Peyer's patch (tissue), 4 donors: Measurements from ENCODE around the gene VPREB3. TPM values are rescaled to one million over a fixed set of nuclear protein-coding genes. Genes with fewer than 3 reads are reported as not detected.
A peak's percentile ranks its signal among the peaks of the same experiment; 100 is the strongest.

Source experiments
- DNase-seq, 3 donors: peaks; one replicate each; pipeline ENCODE4 v3.0.0-alpha.2; 2017 to 2019
- H3K27ac ChIP-seq, 4 donors: fragments of 200-600 bp; sonication (generic); one replicate each; pipeline ENCODE4 v1.5.1; 2016 to 2019
- H3K27me3 ChIP-seq, 2 donors: fragments of 200-600 bp; sonication (generic); one replicate each; pipeline ENCODE4 v1.5.1; 2019
- H3K36me3 ChIP-seq, 3 donors: fragments of 200-600 bp; sonication (generic); one replicate each; pipeline ENCODE4 v1.5.1; 2016 to 2019
- H3K4me1 ChIP-seq, 4 donors: fragments of 200-600 bp; sonication (generic); one replicate each; pipeline ENCODE4 v1.5.1; 2016 to 2019
- H3K4me3 ChIP-seq, 4 donors: fragments of 200-600 bp; sonication (generic); 1 replicate in 3 of 4; 2 replicates in 1 of 4; pipeline ENCODE4 v1.5.1; 2016 to 2019; ENCODE audit warnings: mild to moderate bottlenecking in 1 of 4
- H3K9me3 ChIP-seq, 4 donors: fragments of 200-600 bp; sonication (generic); one replicate each; pipeline ENCODE4 v1.5.1; 2016 to 2019; ENCODE audit warnings: mild to moderate bottlenecking in 1 of 4
- POLR2A ChIP-seq, 2 donors: fragments of 450-650 bp; IDR thresholded peaks; one replicate each; pipeline ENCODE4 v1.5.1; 2017; ENCODE audit warnings: antibody characterized with exemption in 2 of 2, mild to moderate bottlenecking in 2 of 2, moderate library complexity in 2 of 2
- total RNA-seq, 4 donors: library from RNA; depleted of rRNA; stranded (reverse); fragments of >200 nt; gene quantifications; one replicate each; pipeline ENCODE4 v1.1.0, GENCODE V29; 2016
- TF ChIP-seq, protein P1 (sequence below), 6 experiments: fragments of 450-650 bp in 4 of 6; fragments of 200-600 bp in 2 of 6; sonication (generic) in 1 of 6; IDR thresholded peaks; one replicate each; pipeline ENCODE4 v1.5.1; 2017 to 2019; ENCODE audit warnings: antibody characterized with exemption in 6 of 6, mild to moderate bottlenecking in 3 of 6, moderate library complexity in 1 of 6

The VPREB3 gene, protein sequence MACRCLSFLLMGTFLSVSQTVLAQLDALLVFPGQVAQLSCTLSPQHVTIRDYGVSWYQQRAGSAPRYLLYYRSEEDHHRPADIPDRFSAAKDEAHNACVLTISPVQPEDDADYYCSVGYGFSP
- total RNA-seq: 10 to 100 TPM in 1 of 4 donors, not detected in 3; 29.7 TPM

DNA sequence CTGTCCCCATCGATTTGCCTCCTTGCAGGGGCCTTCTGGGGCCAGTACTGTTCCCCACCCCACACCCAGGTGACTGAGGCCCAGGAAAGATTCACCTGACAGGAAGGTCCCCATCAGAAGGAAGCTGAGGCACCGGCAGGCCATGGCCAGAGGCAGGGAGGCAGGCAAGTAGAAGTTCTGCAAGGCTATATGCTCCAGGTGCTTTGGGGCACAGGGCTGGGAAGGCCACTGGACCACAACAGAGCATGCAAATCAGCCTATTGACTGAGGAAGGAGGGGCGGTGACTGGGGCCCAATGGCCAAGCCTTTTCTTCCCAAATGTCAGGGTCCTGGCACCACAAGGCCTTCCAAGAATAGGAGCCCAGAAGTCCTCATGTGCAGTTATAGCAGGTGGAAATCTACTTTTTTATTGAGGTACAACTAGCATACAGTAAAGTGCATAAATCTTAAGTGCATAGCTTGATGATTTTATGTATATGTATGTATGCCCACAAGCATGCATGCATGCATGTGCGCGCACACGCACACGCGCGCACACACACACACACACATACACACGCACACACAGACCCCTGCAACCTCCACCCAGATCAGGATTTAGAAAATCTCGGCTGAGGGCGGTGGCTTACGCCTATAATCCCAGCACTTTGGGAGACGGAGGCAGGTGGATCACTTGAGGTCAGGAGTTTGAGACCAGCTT is at the start of gene VPREB3:
TSS of gene VPREB3 (minus strand) at position 206 of the 700 bp plus-strand sequence. CDS start at position 144, 62 bp downstream.
- TF ChIP-seq POLR2A (IDR thresholded peaks at IDR 0.05): no peak
- TF ChIP-seq, protein P1, sequence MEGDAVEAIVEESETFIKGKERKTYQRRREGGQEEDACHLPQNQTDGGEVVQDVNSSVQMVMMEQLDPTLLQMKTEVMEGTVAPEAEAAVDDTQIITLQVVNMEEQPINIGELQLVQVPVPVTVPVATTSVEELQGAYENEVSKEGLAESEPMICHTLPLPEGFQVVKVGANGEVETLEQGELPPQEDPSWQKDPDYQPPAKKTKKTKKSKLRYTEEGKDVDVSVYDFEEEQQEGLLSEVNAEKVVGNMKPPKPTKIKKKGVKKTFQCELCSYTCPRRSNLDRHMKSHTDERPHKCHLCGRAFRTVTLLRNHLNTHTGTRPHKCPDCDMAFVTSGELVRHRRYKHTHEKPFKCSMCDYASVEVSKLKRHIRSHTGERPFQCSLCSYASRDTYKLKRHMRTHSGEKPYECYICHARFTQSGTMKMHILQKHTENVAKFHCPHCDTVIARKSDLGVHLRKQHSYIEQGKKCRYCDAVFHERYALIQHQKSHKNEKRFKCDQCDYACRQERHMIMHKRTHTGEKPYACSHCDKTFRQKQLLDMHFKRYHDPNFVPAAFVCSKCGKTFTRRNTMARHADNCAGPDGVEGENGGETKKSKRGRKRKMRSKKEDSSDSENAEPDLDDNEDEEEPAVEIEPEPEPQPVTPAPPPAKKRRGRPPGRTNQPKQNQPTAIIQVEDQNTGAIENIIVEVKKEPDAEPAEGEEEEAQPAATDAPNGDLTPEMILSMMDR (IDR thresholded peaks at IDR 0.05): no peak
- H3K27me3 ChIP-seq: no peaks in the 10 kb centered on the region
- H3K27ac ChIP-seq: peak within 1 kb of the TSS in 2 of 4 donors; percentile 84 to 89
- peaks cover 0 to 14% (median 2%) of the 10 kb centered on the region in 4 donors for H3K4me1 ChIP-seq
- no peaks in the 10 kb centered on the region for H3K36me3 ChIP-seq
- peak within 1 kb of the TSS in 2 of 4 donors; percentile 38 to 54 for H3K4me3 ChIP-seq
- H3K9me3 ChIP-seq: no peaks in the 10 kb centered on the region
- peak in 2 of 3 donors; percentile 79 to 83 for DNase-seq

DNA sequence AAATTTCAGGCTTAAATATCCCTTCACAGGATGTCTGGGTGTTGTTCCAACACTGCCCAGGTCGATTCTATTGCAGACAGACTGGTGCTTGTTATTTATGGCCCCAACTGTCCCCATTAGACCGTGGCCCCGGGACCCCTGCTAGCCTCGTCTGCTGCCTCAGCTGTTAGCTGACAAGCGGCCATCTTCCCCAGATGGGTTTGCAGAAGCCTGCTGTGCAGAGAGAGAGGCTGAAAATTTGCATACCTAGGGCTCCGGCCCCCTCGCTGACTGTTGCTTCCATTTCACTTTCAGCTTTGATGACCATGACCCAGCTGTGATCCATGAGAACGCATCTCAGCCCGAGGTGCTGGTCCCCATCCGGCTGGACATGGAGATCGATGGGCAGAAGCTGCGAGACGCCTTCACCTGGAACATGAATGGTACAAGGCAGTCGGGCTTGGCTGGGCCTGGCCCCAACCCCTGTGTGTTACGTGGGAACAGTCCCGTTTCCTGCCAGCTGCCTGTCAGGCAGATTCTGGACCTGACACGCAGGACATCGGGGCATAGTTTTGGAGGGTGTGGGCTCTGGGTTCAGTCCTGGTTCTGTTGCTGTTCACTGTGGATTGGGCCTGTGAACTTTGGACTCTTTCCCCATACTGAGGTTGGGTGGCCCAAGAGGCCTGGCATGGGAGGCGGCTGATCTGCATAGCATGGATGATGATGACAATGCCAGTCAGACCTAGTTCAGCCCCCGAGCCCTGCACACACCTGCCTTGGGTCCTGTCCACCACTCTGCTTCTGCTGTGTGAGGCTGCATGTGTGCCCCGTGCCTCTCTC is 49.0 kb upstream of the VPREB3 start:
- peak overlapping the region in 2 of 4 donors; percentile 36 for H3K4me3 ChIP-seq
- H3K27ac ChIP-seq: peak overlapping the region in 3 of 4 donors; percentile 29 to 84 (median 56)
- peaks cover 0 to 21% (median 9%) of the 10 kb centered on the region in 4 donors for H3K4me1 ChIP-seq
- peak; percentile 35 to 71 (median 65) for DNase-seq
- no peaks in the 10 kb centered on the region for H3K27me3 ChIP-seq
- H3K36me3 ChIP-seq: peaks cover 0 to 77% (median 0%) of the 10 kb centered on the region in 3 donors
- TF ChIP-seq, protein P1 (IDR thresholded peaks at IDR 0.05): no peak
- no peak for TF ChIP-seq POLR2A (IDR thresholded peaks at IDR 0.05)
- no peaks in the 10 kb centered on the region for H3K9me3 ChIP-seq

DNA sequence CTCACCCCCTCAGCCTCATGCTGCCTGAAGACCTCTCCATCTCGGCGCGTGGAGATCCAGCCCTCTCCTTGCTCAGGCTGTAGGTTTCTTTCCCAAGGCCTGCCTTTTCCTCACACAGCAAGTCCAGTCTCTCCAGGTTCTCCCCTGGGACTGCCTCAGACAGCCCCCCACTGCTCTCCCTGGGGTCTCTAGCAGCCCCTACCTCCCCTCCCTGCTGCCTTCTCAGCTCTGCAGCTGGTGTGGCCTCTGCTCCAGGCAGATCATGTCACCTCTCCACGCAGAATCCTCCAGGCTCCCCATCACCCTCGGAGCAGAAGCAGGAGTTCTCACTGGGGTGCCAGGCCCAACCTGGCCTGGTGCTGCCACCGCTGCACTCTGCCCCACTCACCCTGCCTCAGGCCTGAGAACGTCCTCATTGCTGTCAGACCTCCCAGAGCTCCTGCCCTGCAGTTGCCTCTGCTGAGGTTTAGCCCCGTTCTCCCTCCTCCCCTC is 47.7 kb upstream of the VPREB3 start:
- TF ChIP-seq, protein P1 (IDR thresholded peaks at IDR 0.05): no peak
- no peak for TF ChIP-seq POLR2A (IDR thresholded peaks at IDR 0.05)
- DNase-seq: peak in 1 of 3 donors; percentile 25
- Histone ChIP-seq H3K36me3 (peaks cover 0 to 78% (median 0%) of the 10 kb centered on the region in 3 donors), H3K27me3 (no peaks in the 10 kb centered on the region), H3K27ac (peak overlapping the region in 2 of 4 donors; percentile 30 to 84), H3K9me3 (no peaks in the 10 kb centered on the region), H3K4me3 (no peak overlapping the region), H3K4me1 (peaks cover 0 to 21% (median 9%) of the 10 kb centered on the region in 4 donors)

DNA sequence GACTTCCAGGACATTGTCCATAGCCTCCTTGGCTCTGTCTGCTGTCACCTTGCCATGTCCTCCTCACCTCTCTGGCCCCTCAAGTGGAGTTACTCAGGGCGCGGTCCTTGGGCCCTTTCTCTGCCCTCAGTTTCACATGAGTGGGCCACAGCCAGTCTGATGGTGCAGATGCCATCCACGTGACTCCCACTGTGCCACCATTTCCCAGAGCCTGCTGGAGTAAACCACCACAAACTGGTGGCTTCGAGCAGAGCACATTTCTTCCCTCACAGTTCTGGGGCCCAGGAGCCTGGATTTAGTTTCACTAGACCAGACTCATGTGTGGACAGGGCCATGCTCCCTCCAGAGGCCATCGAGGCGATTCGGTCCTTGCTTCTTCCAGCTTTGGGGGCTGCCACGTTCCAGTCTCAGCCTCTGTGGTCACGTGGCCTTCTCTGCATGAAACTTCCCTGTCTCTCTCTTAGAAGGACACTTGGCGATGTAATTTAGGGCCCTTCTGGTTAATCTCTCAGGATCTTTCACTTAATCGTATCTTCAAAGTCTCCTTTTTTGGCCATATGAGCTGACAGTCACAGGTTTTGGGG is 47.1 kb upstream of the VPREB3 start:
- H3K36me3 ChIP-seq: peaks cover 0 to 79% (median 0%) of the 10 kb centered on the region in 3 donors
- H3K4me1 ChIP-seq: peaks cover 0 to 18% (median 9%) of the 10 kb centered on the region in 4 donors
- peak overlapping the region in 2 of 4 donors; percentile 30 to 84 for H3K27ac ChIP-seq
- H3K4me3 ChIP-seq: no peak overlapping the region
- no peaks in the 10 kb centered on the region for H3K27me3 ChIP-seq
- DNase-seq: peak in 2 of 3 donors; percentile 28 to 63
- TF ChIP-seq, protein P1 (IDR thresholded peaks at IDR 0.05): no peak
- no peak for TF ChIP-seq POLR2A (IDR thresholded peaks at IDR 0.05)
- H3K9me3 ChIP-seq: no peaks in the 10 kb centered on the region
